Measurements from ENCODE around the gene C1GALT1.

DNA sequence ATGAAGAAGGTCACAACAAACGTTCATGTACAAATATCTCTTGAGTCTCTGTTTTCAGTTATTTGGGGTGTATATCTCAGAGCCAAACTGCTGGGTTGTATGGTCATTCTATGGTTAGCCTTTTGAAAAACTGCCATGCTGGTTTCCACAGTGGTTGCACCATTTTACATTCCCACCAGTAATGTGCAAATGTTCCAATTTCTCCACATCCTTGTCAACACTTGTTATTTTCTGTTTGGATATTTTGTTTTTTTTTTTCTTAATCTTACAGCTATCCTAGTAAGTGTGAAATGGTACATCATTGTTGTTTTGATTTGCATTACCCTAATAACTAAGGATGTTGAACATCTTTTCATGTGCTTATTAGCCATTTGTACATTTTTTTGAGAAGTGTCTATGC lies 13.0 kb upstream of the C1GALT1 start:
- TF ChIP-seq EZH2 (IDR thresholded peaks at IDR 0.05; ENCODE audit: borderline replicate concordance, low read depth, low read length, severe bottlenecking), result no peak
- TF ChIP-seq, protein P1, sequence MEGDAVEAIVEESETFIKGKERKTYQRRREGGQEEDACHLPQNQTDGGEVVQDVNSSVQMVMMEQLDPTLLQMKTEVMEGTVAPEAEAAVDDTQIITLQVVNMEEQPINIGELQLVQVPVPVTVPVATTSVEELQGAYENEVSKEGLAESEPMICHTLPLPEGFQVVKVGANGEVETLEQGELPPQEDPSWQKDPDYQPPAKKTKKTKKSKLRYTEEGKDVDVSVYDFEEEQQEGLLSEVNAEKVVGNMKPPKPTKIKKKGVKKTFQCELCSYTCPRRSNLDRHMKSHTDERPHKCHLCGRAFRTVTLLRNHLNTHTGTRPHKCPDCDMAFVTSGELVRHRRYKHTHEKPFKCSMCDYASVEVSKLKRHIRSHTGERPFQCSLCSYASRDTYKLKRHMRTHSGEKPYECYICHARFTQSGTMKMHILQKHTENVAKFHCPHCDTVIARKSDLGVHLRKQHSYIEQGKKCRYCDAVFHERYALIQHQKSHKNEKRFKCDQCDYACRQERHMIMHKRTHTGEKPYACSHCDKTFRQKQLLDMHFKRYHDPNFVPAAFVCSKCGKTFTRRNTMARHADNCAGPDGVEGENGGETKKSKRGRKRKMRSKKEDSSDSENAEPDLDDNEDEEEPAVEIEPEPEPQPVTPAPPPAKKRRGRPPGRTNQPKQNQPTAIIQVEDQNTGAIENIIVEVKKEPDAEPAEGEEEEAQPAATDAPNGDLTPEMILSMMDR (IDR thresholded peaks at IDR 0.05; ENCODE audit: borderline replicate concordance, extremely low read depth, low read length, poor library complexity, severe bottlenecking), result no peak
